HG02571 (cell line): ENCODE results near the gene C19orf85.

Experiments used
- ATAC-seq: cut with Tn5 transposase; IDR thresholded peaks from one replicate; pipeline ENCODE4 v1.9.1; 2021; ENCODE audit warnings: mild to moderate bottlenecking, moderate library complexity; ENCODE audit not compliant: unreplicated experiment

The C19orf85 gene

DNA sequence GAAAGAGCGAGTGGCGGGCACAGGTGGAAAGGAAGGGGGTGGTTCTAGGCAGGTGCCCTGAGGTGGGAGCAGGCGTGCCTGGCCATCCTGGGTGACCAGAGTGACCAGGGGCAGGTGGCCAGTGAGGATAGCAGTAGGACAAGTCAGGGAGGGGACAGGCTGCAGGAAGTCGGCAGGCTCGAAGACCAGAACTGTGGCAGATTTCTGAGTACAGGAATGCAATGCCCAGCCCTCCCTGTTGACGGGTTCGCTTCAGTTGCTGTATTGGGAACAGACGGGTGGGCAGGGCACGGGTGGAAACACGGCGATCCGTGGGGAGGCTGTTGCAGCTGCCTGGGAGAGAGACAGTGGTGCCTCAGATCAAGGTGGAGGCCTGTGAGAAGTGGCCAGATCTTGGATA, 13.8 kb upstream of the C19orf85 start:
- no peak for ATAC-seq

DNA sequence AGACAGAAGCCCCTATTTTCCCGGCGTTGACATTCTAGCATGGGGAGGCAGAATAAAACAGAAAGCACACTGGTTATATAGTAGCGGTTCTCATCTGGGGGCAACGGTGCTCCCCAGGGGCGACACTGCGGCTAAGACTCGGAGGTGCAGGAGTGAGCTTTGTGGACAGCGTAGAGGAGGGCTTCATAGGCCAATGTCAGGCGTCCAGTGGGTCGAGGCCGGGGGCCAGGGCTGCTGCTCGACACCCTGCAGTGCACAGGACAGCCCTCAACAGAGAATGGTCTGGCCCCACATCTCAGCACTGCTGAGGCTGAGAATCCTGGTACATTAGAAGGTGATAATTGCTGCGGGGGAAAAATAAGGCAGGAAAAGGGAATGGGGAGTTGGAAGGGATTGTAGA, 13.4 kb upstream of the C19orf85 start:
- no peak for ATAC-seq

DNA sequence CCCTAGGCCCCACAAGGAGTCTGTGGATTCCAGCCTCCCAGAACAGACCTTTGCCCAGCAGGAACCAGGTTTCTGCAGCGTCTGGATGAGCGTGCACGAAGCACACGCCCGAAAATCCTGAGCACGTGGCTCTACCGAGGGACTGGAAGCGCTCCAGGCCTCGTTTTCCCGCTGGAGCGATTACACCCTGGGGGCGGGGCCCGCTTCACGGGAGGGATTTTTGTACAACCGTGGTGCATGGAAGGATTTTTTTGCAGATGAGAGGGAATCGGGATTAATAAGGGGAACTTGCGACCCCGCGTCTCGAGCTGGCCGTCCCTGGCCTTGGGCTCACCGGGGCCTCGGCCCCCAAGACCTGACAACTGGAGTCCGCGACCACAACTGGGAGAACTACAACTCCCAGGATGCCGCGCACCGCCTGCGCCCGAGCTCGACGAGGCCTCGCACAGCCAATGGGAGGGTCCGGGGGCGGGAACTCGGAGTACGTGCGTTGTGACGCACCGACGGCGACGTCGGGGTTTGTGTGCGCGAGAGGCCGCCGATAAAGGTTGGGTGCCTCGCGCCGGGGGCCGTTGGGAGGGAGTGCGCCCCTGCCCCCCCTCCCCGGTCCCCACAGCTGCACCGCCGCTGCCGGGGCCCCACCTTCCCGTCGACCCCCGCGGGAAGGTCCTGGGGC, 11.7 kb upstream of the C19orf85 start, which contains the start of gene ZNF628:
Gene ZNF628, plus strand, starts transcription at position 518 of the 676 bp plus-strand sequence. CDS start 3,294 bp downstream, outside the sequence.
- ATAC-seq: peak; percentile 80

DNA sequence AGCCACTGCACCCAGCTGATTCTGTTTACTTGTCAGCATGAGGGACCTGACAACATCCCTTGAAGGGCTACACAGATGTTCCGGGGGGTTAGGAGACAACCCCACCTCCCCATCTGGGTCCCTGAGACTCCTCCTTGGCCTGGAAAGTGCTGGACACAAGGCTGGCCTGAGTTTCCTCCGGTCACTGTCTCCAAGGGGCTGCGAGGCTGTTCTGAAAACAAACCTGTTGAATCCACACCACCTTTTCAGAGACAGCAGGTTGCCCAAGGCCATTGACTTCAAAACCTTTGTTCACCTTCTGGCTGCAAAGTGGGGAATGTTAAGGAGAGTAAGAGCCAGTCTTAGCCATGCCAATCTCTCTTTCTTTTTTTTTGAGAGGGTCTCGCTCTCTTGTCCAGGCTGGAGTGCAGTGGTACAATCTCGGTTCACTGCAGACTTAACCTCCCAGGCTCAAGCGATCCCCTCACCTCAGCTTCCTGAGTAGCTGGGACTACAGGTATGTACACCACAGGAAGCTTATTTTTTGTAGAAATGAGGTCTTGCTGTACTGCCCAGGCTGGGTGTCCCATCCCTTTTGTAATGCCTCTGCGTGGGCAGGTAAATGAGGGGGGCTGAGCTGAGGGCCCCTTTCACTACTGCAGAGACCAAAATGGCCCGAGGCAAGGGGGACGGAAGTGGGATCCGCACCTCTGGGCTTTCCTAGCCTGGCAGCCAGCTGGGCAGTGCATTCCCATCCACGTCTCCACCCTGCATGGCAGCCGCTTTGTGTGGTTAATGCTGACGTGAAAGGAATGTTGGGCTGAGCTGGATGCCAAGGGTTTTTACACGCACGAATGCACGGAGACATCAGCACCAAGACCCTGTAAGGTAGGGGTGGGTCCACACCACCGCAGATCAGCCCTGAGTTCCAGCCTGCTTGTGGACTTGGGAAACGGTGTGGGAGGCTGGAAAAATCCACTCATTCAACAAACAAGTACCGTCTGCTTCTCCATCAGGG, 10.0 kb upstream of the C19orf85 start:
- no peak for ATAC-seq

DNA sequence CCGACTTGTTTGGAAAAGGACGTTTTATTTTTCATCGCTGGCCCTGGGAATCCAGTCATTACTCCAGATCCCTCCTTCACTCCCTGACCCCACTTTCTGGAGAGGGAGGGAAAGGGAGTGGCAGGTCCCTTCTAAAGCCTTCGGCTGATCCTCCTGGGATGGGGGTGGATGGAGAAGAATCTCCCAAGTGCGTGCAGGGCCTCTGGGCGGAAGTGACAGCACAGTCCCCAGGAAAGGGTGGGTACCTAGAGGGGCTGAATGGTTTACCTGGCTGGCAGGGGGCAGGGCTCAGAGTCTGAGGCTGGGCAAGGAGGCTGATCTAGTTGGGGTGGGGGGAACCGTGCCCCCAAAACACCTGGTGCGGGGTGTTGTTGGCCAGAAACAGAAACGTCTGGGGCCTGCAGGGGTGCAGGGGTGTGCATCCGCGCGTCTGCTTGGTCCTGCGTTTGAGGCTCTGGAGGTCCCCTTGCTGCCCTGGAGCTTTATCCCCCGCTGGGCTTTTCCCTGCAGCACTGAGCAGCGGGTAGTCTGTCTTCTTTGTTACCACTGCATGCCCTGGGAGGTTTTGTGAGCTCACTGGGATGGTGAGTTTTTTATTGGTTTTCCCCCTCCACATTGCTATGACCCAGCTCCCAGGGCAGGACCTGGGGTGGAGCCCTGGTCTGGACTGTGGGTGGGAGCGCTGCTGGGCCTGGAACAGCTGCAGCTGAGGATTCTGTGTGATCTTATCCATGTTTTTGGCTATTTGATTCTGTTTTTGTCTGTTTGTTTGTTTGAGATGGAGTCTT, 8.9 kb upstream of the C19orf85 start:
- ATAC-seq: no peak

DNA sequence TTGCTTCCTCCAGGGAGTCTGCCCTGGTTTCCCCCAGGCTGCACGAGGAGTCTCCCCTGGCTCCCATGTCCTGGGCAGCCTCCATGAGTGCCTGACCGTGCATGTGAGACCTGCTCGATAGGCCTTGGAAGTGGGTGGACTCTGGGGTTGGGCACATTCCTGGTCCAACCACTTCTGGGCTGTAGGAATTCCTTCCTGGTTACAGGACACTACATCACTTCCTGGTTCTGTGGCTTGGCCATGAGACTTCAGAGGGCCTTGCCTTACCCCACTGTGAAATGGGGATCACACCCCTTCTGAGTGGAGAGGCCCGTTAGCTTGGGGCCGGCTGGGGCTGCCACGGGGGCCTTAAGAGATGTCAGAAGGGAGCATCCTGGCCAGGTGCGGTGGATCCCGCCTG, 7.9 kb upstream of the C19orf85 start:
- no peak for ATAC-seq

DNA sequence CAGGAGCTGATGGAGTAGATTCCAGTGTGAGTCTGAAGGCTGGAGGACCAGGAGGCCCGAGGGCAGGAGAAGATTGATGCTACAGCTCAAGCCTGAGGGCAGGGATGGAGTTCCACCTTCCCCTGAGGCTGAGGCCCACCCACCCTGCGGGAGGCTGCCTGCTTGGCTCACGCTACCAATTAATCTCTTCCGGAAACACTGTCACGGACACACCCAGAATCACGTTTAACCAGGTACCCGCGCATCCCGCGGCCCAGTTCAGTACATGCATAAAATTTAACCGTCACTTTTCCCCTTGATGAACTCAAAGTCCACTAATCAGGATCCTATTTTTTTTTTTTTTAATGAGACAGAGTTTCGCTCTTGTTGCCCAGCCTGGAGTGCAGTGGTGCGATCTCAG, 6.7 kb upstream of the C19orf85 start:
- ATAC-seq: no peak

DNA sequence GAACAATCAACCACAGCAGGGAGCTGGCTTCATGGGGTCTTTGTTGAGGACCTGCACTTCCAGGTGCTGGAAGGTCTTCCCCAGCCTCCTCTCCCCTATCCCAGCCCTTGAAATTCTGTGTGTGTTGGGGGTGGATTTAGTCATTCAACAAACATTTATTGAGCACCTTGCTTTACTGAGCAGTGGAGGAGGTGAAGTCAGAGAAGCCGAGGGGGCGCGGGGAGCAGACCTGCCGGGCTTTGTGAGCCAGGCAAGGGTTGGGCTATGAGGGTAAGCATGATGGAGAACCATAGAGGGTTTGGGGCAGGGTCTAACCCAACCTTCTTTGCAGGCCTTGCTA, 3.5 kb upstream of the C19orf85 start:
- ATAC-seq: no peak

DNA sequence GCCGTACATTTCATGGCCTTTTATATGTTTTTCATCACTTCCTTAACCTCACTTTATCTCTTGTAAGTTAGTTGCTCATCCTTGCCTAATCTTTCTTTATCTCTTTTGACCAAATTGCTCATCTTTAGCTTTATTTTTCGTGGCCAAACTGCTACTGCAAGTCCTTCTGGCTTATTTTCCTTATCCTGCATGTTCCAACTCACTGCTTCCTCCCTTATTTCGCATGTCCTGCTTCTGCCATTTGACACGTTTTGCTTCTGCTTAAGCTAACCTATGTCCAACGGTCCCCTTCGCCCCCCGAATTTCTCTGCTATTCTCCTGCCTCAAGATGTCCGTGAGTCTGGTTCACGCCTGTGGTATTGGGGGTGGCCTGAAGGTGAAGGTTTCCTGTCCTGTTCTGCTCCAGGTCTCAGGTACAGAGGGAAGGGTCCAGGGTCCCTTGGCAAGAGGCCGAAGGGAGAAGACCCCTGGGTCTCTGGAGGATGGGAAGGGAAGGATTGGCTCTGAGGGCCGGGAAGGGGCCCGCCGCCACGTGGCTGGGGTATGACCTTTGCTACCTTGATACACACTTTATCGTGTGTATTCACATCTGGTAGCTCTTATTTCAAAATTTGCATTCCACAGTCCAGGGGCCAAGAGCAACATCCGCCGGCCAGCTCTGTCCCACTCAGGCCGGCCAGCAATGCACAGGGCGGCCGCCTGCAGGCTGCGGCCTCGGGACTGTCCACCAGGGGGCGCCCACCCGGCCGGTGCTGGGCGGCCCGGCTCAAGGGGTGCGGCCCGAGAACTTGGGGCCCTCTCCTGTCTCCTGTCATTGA, 2.9 kb upstream of the C19orf85 start:
- no peak for ATAC-seq

DNA sequence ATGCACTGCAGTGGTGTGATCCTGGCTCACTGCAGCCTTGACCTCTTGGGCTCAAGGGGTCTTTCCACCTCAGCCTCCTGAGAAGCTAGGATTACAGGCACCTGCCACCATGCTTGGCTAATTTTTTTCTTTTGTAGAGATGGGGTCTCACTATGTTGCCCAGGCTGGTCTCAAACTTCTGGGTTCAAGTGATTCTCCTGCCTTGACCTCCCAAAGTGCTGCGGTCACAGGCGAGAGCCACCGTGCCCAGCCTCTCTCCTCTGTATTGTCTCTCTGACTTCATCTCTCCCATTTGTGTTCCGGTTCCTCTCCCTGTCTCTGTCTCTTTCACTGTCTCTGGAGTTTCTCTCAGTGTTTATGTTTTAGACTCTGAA, 1.7 kb upstream of the C19orf85 start:
- no peak for ATAC-seq

DNA sequence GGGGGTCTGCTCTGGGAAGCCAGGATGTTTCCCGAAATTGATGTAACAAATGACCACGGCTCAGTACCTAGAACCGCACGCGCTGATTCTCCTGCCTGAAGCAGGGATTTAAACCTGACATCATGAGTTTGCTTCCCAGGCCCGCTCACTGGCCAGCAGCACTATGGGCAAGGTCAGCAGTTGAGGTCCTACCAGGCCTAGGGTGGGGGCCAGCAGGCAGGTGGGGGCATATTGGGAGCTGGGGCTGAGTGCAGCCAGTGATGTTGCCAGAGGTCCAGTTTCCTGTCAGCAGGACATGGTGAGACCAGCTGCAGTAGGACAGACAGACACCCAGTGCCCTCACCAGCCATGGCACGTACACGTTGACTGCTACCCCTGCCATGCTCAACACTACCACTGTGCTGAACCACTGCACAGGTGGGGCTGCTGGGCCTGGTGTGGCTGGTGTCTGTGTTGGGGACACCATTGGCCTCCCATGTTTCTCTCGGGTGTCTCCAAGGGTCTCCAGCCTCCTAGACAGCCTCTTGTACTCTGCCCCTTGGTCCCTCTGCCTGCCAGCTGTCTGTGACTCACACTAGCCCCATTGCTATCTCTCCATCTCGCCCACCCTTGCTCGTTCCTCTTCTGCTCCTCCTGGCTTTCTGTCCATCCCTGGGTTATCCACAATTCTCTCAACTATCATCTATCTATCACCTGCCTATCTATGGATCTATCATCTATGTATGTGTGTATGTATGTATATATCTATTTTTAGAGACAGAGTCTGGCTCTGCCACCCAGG, 1.1 kb upstream of the C19orf85 start:
- ATAC-seq: no peak

DNA sequence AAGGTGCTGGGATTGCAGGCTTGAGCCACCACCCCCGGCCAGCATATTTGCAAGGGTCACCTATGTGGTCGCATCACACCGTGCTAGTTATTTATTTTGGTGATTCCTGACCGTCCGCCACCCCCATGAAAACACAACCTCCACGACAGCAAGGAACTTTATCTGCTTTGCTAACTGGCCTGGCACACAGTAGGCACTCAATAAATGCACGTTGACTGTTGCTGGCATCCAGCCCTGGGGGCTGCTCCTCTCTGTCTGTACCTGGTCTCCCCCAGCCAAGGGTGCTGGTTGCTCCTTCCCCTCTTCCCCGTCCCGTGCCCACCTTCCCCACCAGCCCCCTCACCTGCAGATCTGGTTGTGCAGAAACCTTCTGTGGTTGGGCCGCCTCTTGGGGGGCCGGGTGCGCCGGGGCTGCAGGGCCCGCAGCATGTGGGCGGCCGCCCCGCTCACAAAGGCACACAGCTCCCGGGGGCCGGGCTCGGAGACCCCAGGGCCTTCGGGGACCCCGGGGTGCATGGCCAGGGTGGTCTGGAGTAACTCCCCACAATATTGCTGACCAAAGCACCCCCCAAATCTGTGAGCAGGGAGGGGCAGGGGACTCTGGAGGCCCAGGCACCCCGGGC, 401 bp downstream of the C19orf85 start:
- no peak for ATAC-seq

DNA sequence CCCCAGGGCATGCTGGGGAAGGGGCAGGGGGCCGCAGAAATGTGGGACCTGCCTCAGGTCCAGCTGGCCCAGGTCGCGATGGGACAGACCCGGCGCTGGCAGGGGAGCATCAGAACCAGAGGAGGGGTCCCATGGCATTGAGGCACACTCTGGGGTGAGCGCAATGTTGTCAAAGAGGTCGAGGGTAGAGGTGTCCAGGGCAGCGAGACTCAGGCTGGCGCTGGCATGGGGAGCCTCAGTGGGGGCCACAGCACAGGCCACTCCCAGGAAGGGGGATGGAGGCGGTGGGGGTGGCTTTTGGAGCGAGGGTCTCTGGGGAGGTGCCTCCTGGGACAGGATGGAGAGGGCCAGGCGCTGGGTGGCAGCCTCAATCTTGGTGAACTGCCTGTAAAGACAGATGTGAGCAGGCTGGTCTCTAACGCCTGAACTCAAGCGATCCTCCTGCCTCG, 944 bp downstream of the C19orf85 start:
- ATAC-seq: no peak

DNA sequence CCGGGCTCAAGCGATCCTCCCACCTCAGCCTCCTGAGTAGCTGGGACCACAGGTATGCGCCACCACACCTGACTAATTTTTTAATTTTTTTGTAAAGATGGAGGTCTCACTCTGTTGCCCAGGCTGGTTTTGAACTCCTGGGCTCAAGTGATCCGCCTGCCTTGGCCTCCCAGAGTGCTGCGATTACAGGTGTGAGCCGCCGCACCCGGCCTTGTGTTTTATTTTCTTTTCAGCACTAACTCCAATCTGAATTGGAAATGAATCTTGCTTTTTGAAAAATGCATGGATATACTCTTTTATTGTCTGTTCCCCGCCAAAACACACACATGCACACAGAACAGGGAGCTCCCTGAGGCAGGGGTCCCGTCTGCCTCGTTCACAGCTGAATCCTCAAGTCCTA, 1.8 kb downstream of the C19orf85 start:
- ATAC-seq: no peak

DNA sequence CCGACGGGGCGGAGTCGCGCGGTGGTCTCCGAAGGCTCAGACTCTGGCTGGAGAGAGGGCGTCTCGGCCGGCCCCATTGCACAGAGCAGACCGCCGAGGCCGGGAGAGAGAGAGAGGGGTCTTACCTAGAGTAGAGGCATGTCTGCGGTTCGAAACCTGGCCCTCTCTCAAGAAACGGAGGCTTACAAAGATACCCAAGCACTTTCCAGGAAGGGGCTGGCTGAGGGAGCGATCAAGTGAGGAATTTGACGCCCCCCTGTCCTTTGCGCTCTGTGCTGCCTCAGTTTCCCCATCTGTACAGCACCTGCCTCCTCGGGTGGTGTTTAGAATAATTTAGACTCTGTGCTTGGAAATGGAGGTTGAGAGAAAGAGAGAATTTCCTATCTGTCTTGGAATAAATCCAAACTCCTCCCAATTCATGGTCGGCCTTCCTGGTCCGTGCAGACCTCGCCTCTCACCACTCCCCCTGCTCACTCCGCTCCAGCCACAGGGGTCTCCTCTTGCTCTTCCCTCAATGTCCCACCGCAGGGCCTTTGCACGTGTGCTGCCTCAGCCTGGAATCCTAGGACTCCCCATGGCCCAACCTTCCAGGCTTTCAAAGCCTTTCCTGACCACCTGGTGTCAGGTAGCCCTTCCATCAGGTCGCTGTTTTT, 2.5 kb downstream of the C19orf85 start:
- ATAC-seq: no peak

DNA sequence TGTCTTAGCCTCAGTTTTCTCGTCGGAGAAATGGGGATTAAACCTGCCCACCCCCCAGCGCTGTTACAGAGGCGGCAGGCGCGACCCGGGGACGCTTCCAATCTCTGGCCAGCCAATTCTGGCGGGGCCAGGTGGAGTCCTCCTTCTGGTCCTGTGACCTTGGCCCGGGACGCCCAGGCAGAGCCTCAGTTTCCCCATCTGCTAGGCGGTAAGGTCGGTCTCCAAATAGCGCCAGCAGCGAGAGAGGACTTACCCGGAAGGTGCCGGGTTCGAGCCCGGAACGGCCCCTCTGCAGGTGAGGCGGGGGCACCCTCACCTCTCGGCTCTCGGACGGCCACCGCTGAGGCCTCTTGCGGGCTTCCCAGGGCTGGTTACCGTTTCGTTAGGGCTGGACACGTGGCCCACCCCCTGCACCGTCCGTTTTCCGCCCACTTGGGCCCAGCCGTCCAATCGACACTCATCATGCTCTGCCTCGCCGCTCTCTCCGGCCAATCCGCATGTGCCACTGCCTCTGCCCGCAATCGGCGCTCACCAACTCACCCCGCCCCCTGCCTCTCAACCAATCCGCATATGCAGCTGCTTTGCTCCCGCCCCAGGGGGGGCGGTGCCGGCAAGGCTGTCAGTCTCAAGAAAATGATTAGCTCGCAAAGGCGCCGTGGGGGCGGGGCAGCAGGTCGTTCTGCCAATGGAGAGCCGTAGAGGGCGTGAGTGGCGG, 3.1 kb downstream of the C19orf85 start, which contains the start of gene ISOC2:
Gene ISOC2, minus strand, starts transcription at position 384 of the 715 bp plus-strand sequence. CDS start 5,156 bp downstream, outside the sequence.
- ATAC-seq: peak; percentile 87

DNA sequence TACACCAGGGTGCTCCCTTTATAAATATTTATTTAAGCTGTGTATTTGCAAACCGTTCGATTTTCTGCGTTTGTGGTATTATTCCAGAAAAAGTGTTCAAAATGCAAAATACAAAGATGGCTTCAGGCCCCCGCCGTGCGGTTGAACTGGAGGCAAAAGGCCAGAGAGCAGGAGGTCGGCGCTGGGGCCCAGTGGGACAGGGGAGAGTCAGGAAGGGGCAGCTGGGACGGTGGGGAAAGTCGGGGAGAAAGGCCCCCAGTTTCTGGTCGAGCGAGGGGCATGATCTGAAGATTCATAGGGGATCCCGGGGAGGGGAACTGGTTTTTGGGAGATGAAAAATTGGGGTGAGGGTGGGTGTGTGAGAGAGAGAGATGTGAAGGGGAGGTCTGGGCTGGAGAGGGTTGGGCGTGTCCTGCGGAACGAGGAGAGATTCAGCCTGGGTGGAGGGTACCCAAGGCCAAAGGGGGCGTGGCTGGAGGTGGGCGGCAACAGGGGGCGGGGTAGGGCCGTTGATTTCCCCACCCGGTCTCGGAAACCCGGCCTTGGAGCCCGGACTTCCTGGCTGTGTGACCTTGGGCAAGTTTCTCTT, 3.8 kb downstream of the C19orf85 start:
- no peak for ATAC-seq
